HG03135 (cell line): ENCODE measurements around the gene ABTB2.
"Not testable (repeated sequence)": the region's sequence is repeated elsewhere in the genome, so short reads cannot be mapped to it uniquely, and the experiment has no call there.

ENCODE experiments used
- ATAC-seq: cut with Tn5 transposase; IDR thresholded peaks from one replicate; pipeline ENCODE4 v1.9.1; 2021; ENCODE audit warnings: mild to moderate bottlenecking, moderate library complexity; ENCODE audit not compliant: unreplicated experiment

The ABTB2 gene

GRCh38 chr11:34266090-34266912, 91.5 kb downstream of the ABTB2 start:
- ATAC-seq, result no peak

GRCh38 chr11:34264303-34265110, 93.3 kb downstream of the ABTB2 start:
- no peak for ATAC-seq

- no peak for ATAC-seq
Measured at GRCh38 chr11:34263441-34264091, 94.2 kb downstream of the ABTB2 start.

GRCh38 chr11:34262531-34263081, 95.2 kb downstream of the ABTB2 start:
- ATAC-seq, result no peak

- ATAC-seq, result no peak
Measured at GRCh38 chr11:34261820-34262219, 96.0 kb downstream of the ABTB2 start.

- ATAC-seq, result no peak
Measured at GRCh38 chr11:34261095-34261494, 96.7 kb downstream of the ABTB2 start.

- no peak for ATAC-seq
Measured at GRCh38 chr11:34260072-34260575, 97.7 kb downstream of the ABTB2 start.

- ATAC-seq, result no peak
Measured at GRCh38 chr11:34259087-34259486, 98.7 kb downstream of the ABTB2 start.

GRCh38 chr11:34256626-34257025, 101.2 kb downstream of the ABTB2 start:
- ATAC-seq, result no peak

GRCh38 chr11:34256150-34256549, 101.7 kb downstream of the ABTB2 start:
- no peak for ATAC-seq

- no peak for ATAC-seq
Measured at GRCh38 chr11:34255101-34255500, 102.7 kb downstream of the ABTB2 start.

GRCh38 chr11:34254011-34254410, 103.8 kb downstream of the ABTB2 start:
- no peak for ATAC-seq

GRCh38 chr11:34252651-34253050, 105.2 kb downstream of the ABTB2 start:
- no peak for ATAC-seq

- ATAC-seq, result no peak
Measured at GRCh38 chr11:34252015-34252414, 105.8 kb downstream of the ABTB2 start.

GRCh38 chr11:34251589-34251980, 106.2 kb downstream of the ABTB2 start:
- ATAC-seq, result no peak

- ATAC-seq, result peak; percentile 79
Measured at GRCh38 chr11:34250732-34251588, 106.8 kb downstream of the ABTB2 start.

GRCh38 chr11:34250211-34250610, 107.6 kb downstream of the ABTB2 start:
- ATAC-seq, result no peak

GRCh38 chr11:34249439-34249838, 108.4 kb downstream of the ABTB2 start:
- no peak for ATAC-seq

GRCh38 chr11:34246511-34246910, 111.3 kb downstream of the ABTB2 start:
- ATAC-seq, result not testable (repeated sequence)

- no peak for ATAC-seq
Measured at GRCh38 chr11:34245041-34245440, 112.8 kb downstream of the ABTB2 start.
